Esophagus squamous epithelium (tissue), 4 donors: ENCODE measurements around the gene S100A11.

Experiments
- POLR2A ChIP-seq, 4 donors: fragments of 450-650 bp; IDR thresholded peaks; one replicate each; pipeline ENCODE4 v1.6.1; 2017; ENCODE audit warnings: antibody characterized with exemption in 4 of 4, mild to moderate bottlenecking in 4 of 4, moderate library complexity in 3 of 4
- TF ChIP-seq, protein P1 (sequence below), 6 experiments: fragments of 450-650 bp in 4 of 6; fragments of 200-600 bp in 2 of 6; sonication (generic) in 2 of 6; IDR thresholded peaks; one replicate each; pipeline ENCODE4 v1.5.1; 2016 to 2019; ENCODE audit warnings: antibody characterized with exemption in 6 of 6, mild to moderate bottlenecking in 4 of 6, moderate library complexity in 4 of 6

DNA sequence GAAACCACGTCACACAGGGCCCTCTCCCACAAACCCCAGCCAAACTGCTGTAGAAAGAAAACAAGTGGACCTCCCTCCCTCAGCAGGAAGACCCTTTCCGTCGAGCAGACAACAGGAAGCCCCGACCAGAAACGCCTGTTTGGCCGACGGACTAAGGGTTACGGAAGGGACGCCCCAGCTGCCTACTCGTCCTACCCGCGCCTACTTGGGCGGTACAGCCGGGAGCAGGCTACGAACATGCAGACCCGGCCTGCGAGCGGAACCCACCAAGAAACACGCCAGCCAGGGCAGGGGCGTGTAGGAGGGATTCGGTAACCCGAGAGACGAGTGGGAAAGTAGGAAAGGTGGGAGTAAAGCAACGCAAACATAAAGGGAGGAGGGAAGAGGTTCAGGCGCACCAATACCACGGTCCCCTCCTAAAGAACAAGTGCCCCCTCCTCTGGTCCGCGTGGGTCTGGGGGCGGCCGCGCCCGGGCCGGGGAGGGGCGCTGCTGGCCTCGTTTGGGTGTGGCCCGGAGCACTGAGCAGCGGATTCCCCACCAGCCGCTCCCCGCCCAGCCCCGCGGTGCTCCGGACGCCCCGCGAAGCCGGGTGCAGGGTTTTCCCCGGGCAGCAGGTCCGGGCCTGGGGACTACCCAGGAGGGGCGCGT, 43.6 kb downstream of the S100A11 start:
- TF ChIP-seq, protein P1, sequence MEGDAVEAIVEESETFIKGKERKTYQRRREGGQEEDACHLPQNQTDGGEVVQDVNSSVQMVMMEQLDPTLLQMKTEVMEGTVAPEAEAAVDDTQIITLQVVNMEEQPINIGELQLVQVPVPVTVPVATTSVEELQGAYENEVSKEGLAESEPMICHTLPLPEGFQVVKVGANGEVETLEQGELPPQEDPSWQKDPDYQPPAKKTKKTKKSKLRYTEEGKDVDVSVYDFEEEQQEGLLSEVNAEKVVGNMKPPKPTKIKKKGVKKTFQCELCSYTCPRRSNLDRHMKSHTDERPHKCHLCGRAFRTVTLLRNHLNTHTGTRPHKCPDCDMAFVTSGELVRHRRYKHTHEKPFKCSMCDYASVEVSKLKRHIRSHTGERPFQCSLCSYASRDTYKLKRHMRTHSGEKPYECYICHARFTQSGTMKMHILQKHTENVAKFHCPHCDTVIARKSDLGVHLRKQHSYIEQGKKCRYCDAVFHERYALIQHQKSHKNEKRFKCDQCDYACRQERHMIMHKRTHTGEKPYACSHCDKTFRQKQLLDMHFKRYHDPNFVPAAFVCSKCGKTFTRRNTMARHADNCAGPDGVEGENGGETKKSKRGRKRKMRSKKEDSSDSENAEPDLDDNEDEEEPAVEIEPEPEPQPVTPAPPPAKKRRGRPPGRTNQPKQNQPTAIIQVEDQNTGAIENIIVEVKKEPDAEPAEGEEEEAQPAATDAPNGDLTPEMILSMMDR (IDR thresholded peaks at IDR 0.05) = no peak
- TF ChIP-seq POLR2A (IDR thresholded peaks at IDR 0.05) = no peak
